Measurements from ENCODE around the gene HTR4.
"Not testable (repeated sequence)": the region's sequence is repeated elsewhere in the genome, so short reads cannot be mapped to it uniquely, and the experiment has no call there.

HTR4 gene

DNA sequence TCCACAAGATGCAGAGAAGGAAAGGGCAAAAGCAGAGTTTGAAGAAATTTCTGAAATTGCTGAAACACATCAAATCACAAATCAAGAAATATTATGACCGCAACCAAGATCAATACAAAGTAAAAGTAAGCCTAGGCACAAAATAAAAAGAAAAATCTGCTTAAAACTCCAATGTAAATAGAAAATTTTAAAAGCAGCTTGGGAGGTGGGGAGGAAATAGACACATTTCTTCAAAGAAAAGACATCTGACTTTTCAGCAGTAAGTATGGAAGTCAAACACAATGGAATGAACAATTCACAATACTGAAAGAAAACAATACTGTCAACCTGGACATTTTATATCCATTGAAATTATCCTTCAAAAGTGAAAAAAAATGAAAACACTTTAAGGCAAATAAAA, 55.1 kb downstream of the HTR4 start:
- DNase-seq, result no peak

DNA sequence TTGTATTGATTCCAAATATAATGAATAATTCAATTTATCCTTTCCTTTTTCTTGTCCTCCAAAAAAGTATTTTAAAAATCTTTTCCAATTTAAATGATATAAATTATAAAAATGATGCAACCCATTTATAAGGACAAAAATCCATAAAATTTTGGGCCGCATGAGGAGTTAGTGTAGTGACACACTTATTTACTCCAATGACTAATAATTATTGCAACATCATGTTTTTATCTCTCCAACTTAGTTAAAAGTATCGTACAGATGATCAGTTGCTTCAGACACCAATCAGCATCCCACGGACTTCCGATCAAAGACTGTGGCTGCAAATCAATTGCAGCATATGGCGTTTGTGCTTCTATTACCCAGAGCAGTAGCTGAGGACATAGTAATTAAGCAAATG, 58.6 kb downstream of the HTR4 start:
- no peak for DNase-seq

DNA sequence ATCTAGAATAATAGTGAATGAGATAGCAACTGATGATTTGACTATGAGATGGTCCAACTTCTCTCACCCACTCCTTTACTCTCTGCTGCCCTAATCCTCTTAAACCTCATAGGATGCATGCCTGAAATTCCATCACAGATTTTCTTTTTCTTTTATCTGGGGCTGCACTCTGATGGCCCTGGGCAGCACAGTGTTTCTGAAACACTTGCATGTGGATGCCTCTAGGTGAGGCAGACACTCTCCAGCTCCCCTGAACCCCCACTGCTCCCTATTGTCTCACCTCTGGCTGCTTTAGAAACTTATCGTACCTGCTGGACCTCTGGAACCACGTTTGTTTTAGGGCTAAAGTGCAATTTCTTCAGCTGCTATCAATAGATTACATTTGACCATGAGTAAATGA, 67.5 kb downstream of the HTR4 start:
- no peak for DNase-seq

DNA sequence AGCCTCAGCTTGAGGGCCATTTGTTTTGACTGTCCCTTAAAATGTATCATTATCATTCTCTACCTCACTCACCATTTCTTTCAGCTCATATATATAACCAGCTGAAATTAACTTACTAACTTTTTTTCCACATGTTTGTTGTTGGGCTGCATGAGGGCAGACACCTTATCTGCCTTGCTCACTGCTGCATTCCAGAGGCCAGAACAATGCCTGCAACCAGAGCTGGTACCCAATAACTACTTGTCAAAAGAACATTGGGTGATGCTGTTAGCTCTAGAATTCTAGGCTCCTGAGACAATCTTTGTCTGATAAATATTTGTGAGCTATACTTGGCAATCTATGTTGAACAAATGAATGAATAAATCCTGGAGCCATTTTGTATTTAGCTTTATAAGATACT, 68.3 kb downstream of the HTR4 start:
- DNase-seq, result no peak

DNA sequence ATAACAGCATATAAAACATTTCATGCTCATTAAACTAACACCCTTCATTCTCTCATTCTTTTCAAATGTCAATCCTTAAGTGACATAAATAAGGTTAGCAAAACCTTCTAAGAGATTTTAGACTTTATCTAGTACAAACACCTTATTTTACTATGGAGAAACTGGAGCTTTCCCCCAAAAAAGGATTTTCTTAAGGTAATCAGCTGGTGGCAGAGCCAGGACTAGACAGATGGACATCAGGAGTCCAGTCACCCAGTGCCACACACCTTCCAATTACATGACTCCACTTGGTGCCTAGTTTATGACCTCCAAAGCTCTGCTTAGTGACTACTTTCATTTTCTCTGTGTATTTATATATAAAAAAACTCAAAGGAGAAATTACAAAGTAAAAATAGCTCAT, 70.2 kb downstream of the HTR4 start:
- DNase-seq, result no peak

DNA sequence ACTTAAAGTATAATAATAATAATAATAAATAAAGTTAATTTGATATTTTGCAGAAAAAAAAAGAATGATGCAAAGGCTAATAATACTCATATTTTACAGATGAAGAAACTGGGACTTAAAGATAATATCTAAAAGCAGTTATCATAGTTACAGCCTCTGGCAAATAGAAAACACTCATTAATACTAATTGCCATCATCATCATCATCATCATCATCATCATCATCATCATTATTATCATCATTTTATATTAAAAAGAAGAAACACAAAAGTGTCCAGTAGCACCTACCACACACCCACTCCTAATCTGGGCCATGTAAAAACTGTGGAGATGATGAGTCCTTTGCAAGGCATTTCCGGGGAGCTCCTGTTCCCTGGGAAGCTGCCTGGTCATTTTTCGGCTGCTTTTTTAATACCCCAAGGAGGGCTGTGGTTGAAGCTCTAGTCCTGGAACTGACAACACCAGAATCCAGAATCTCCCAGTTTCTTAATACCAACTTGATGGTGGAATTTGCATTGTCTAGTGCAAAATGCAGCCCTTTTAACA, 70.8 kb downstream of the HTR4 start:
- DNase-seq, result no peak

DNA sequence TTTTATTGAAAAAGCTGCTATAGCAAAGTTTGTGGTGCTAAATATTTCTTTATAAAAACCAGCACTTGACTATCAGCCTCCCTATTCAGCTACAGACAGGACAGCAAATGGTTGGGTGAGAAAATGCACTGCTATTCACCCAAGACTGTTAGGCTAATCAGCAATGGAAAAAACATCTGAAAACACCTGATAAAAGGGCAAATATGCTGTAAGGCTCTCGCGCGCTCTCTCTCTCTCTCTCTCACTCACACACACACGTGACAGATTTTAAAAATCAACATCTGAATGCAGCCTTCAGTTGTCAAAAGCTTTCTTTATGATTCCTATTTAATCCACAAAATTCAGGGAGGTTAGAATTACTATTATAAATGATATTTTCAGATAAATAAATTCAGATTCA, 80.2 kb downstream of the HTR4 start:
- DNase-seq, result no peak

DNA sequence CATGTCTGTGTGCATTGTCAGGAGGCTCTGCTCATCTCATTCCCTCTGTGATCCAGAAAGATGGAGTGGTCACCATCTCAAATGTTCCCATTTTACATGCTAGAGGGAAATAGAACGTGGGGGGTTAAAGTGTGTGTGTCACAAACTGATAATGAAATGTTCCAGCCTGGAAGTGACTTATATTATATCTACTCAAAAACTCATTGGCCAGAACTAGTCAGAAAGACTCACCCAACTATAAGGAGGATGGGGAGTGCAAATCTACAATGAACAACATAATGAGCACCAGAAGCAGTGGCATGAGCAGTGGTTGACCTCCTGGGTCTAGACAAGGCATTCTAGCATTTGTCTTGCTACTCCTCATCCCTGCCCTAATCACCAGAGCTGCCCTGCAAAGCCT, 81.0 kb downstream of the HTR4 start:
- no peak for DNase-seq

DNA sequence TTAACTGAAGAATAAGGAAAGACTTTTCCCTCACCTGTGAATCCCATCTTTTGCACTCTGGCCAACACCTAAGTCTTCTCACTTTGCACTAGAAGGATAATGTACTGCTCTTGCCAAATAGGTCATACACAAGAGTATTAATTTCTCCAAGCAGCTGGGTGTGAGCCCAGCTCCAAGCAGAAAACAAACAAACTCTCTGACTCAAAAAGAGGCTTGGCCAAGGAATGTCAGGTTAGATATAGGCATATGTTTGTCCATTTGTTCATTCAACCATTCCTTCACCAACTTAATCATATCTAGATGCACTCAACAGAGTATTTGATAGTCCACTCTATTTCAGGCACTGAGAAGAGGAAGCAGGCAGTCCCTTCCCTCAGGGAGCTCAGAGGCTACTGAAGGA, 84.4 kb downstream of the HTR4 start:
- DNase-seq, result no peak

DNA sequence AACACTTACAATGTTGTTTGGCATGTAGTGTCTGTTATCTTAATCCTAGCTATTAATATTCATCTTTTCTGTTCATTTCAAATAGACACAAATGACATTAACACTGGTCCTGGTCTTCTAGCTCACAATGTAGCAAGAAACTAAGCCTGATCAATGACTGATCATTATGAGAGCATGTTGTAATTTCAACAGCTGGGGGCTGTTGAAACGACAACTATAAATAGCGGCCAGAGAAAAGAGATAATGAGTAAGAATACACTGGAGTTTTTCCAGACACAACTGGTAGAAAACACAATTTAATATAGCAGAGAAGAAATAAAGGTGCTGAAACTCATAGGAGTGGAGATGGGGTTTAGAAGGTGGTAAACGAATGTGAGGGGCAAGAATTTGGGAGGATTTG, 89.2 kb downstream of the HTR4 start:
- DNase-seq, result no peak

DNA sequence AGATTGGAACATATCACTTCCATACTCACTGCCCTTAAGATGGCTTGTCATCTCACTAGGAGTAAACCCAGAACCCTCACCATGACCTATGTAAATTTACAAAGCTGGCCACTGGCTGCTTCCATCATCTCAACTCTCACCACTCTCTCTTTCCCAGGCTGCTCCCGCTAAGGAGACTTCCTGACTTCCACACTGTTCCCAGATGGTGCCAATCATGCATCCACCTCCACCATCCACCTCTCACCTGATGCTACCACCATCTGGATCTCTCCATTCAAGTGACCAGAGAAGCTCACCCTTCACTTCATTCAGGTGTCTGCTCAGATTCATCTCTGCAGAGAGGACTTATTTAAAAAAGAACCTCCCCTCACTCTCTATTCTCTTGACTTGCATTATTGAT, 91.3 kb downstream of the HTR4 start:
- no peak for DNase-seq

DNA sequence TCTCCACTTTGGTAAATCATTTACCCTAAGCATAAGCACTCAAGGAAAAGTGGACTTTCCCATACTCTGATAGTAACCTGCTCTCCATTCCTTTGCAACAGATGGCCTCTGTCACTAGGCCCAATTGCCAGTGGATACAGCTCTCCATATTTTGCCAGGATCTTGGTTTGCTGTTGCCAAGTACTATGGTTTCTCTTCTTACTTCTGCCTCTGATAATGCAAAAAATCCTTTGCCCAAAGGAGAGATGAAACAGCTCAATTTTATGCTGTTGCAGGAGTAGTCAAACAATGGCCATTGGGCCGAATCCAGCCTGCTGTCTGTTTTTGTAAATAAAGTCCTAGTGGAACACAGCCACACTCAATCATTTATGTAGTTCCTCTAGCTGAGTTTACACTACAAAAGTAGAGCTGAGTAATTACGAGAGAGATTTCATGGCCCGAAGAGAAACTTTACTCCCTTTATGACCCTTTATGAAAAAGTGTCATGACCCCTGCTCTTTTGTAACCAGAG, 92.5 kb downstream of the HTR4 start:
- no peak for DNase-seq

DNA sequence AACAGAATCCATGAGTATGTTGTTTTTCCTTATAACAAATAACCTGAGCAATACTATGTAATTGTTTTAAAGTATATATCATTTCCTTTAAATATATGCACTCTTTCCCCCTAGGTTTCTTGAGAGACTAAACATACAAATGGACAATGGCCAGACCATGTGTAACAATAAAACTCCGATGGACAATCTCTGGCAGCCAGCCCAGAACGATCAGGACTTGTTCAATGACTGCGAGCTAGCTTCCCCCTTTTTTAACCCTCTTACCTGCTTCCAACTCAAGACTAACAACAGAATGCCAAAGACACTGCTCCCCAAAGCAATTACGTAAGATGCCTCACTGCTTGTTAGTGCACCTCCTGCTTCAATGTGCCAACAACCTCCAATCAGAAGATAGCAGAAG, 94.9 kb downstream of the HTR4 start:
- no peak for DNase-seq

DNA sequence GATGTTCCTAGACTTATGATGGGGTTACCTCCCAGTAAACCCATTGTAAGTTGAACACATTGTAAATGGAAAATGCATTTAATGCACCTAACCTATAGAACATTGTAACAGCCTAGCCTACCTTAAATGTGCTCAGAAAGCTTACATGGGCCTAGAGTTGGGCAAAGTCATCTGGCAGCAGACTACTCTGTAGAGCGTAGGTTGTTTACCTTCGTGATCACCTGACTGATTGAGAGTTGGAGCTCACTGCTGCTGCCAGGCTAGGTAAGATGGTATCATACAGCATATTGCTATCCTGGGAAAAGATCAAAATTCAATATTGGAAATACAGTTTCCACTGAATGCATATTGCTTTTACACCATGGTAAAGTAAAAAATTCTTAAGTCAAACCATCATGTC, 95.4 kb downstream of the HTR4 start:
- no peak for DNase-seq

DNA sequence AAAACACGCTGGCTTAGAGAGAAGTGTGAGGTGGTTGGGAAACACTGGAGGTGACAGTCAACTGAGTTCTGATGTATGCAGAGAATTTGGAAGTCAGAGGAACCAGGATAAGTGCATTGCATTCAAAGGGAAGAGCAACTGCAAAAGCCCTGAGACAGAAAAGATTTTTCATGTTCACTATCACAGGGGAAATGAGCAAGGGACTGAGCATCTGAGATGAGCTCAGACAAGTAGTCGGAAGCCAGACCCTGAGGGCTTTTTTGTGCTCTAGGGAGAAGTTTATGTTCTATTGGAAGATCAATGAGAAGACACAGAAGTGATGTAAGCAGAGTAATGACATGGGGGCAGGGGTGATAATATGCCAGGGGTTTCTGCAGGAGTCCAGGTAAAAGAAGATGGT, 97.5 kb downstream of the HTR4 start:
- DNase-seq, result no peak

DNA sequence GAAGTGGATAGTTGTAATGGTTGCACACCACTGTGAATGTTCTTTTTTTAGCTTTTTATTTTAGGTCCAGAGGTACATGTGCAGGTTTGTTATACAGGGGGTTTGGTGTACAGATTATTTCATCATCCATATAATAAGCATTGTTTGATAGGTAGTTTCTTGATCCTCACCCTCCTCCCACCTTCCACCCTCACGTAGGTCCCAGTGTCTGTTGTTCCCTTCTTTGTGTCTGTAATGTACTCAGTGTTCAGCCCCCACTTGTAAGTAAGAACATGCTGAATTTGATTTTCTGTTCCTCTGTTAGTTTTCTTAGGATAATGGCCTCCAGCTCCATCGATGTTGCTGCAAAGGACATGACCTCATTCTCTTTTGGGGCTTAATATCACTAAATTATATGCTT, 99.7 kb downstream of the HTR4 start:
- DNase-seq, result no peak

DNA sequence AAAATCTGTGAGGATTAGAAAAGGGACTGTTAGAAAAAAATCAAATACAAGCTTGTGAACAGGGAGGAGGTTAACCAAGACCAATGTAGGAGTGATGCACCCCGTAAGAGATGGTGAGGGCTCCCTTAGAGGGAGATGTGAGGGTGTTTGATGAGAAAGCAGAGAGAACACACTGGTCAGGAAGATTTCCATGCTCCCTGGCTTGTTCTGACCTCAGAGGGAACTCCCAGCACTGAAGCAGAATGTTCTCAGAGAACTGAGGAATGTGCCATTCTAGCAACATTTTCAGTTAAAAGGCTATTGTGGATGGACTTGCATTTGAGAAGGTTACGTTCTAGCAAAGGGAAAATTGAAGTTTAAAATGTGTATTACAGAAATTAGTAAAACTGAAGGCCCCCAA, 110.6 kb downstream of the HTR4 start:
- DNase-seq, result no peak

DNA sequence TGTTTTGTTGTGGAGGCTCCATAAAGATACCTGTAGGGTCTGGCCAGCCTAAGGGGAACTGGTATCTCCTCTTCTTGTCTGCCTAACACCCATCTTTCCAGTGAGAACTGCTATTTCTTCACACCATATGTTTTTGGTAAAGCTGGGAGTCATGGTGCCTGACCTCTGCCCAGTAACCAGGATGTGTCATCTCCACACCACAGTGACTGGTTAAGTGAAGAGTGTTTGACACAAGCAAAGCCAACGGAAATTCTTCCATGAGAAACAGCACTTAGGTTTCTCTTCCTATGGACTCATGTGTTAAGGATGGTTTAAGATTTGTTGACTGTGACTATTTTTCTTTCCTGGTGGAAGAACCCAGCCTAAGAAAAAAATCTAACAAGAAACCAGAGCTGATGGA, 111.5 kb downstream of the HTR4 start:
- DNase-seq, result no peak

DNA sequence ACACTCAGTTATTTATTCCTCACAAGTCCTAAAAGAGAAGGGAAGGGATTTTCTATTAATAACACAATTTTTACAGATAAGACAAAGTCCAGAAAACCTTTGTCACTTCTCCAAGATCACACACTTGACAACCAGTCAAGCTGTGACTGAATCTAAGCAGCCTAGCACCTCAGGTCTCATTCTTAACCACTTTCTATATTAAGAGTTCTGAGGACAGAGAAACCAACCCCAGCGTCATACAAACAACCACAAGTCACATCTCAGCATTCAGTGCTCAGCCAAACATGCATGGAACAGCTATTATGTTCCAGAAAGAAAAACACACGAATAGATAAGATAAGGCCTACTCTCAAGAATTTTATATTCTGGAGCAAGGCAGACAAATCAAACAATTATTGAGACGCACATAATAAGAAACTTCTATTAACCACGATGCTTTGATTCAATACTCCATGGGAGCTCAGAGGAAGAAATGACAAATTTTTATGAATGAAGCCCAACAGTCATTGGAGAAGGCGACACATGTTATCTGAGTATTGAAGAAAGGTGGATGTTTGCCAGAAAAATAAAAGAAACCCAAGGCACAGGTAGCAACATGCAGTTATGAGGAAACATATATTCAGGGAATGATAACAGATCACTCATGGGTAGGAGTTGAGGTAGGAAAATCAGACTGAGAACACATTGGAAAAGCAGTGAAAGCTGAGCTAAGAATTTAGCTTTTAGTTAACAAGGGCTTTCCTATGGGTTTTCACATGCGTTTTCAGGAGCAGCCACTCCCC, 113.1 kb downstream of the HTR4 start:
- no peak for DNase-seq

DNA sequence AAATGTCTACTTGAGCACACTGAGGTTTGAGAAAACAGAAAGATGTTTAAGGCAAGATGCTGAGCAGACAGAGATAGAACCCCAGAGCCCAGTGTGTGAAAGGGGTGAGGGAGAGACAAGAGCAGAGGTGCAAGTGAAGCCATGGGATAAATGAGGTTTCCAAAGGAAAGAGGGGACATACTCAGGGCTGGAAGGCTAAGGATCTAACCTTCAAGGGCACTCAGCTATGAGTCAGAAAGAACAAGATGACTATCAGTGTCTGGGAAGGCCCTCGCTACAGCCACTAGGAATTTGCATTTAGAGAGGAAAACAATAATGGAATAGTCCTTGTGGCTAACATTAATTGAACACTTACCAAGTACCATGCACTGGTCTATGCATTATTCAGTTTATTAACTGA, 113.7 kb downstream of the HTR4 start:
- no peak for DNase-seq

DNA sequence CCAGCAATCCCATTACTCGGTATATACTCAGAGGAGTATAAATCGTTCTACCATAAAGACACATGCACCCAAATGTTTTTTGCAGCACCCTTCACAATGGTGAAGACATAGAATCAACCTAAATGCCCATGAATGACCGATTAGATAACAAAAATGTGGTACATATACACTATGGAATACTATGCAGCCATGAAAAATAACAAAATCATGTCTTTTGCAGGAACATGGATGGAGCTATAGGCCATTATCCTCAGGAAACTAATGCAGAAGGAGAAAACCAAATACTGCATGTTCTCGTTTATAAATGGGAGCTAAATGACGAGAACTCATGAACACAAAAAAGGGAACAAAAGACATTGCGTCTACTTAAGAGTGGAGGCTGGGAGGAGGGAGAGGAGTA, 114.5 kb downstream of the HTR4 start:
- DNase-seq, result no peak

DNA sequence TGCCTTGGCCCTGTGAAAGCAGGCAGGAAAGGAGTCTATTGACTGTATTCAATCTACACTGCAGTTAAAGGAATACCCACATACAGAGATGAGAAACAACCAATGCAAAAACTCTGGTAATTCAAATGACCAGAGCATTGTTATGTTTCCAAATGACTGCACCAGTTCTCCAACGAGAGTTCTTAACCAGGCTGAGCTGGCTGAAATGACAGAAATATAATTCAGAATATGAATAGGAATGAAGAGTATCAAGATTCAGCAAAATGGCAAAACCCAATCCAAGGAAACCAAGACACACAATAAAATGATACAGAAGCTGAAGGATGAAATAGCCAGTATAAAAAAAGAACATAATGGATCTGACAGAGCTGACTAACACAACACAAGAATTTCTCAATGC, 119.1 kb downstream of the HTR4 start:
- DNase-seq, result no peak

DNA sequence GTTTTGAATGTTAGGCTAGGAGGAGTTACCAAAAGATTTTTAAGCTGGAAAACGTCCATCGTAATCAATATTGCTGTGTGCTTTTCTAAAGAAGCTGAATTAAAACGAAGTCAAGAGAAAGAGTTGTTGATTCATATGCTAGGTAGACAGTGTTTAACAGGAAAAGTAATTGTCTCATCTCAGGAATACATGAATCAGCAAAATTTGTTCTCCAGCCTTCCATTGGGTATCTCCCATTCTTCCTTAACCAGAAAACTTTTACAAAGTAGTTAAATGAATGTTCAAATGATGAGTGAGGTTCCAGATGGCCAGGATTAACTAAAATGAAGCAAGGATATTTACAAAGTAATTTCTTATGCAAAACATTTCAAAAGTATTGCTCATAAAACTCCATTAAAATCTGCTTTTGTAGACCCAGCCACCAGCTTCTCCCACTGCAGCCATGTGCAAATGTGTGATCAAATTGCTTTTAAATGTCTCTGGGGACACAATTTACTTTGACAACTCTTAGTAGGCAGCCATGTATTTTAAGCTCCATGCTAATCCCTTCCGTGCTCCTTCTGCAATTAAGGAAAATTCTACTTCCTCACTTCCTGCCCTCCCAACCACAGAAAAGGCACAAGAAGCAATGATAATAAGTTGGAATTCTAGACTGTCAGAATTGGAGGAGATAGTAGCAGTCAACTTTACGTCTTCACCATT, 121.2 kb downstream of the HTR4 start:
- no peak for DNase-seq

DNA sequence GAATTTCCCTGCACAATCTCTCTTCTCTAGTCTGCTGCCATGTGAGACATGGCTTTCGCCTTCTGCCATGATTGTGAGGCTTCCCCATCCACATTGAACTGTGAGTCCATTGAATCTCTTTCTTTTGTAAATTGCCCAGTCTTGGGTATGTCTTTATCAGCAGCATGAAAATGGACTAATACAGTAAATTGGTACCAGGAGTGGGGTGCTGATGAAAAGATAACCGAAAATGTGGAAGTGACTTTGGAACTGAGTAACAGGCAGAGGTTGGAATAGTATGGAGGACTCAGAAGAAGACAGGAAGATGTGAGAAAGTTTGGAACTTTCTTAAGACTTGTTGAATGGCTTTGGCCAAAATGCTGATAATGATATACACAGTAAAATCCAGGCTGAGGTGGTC, 124.9 kb downstream of the HTR4 start:
- not testable (repeated sequence) for DNase-seq
